Body of pancreas (tissue), 4 donors: ENCODE results near the gene GALR2. TPM values are rescaled to one million over a fixed set of nuclear protein-coding genes. Genes with fewer than 3 reads are reported as not detected.
A peak's percentile ranks its signal among the peaks of the same experiment; 100 is the strongest.

Source experiments
- ATAC-seq: fragments of 150-250 bp; one replicate; pipeline ENCODE4 v1.9.1; 2016
- DNase-seq, 4 donors: peaks; one replicate each; pipeline ENCODE4 v3.0.0-alpha.2; 2019
- H3K27ac ChIP-seq, 4 donors: fragments of 200-600 bp; sonication (generic); 1 replicate in 3 of 4; 2 replicates in 1 of 4; pipeline versions ENCODE4 v1.5.1 to v1.6.1; 2016 to 2019; ENCODE audit warnings: mild to moderate bottlenecking in 1 of 4, mixed read lengths in 1 of 4, moderate library complexity in 1 of 4
- H3K27me3 ChIP-seq, 2 donors: fragments of 200-600 bp; sonication (generic); one replicate each; pipeline ENCODE4 v1.6.0; 2016; ENCODE audit warnings: mild to moderate bottlenecking in 1 of 2
- H3K36me3 ChIP-seq, 2 donors: fragments of 200-600 bp; sonication (generic); replicated peaks in 1 of 2; 2 replicates each; pipeline ENCODE4 v1.5.1; 2016; ENCODE audit warnings: low read depth in 2 of 2; ENCODE audit not compliant: insufficient read depth in 1 of 2
- H3K4me1 ChIP-seq: fragments of 200-600 bp; sonication (generic); one replicate; pipeline ENCODE4 v1.6.0; 2016
- H3K4me3 ChIP-seq, 2 donors: fragments of 200-600 bp; sonication (generic); 1 replicate in 1 of 2; 2 replicates in 1 of 2; pipeline ENCODE4 v1.5.1; 2016 to 2019
- H3K9me3 ChIP-seq, 3 donors: fragments of 200-600 bp; sonication (generic); 1 replicate in 2 of 3; 2 replicates in 1 of 3; pipeline ENCODE4 v1.5.1; 2016
- POLR2A ChIP-seq, 3 donors: fragments of 450-650 bp; IDR thresholded peaks; one replicate each; pipeline ENCODE4 v1.6.1; 2016; ENCODE audit warnings: antibody characterized with exemption in 3 of 3, mild to moderate bottlenecking in 2 of 3
- WGBS, 2 donors: methylation state at CpG; one replicate each; pipeline ENCODE4 v1.1.5; 2017; 5-methylcytosine and 5-hydroxymethylcytosine counted together
- intact Hi-C: fragments of 100-400 bp; cut with DNase I; formaldehyde crosslinking; loops from one replicate; pipeline ENCODE4 v1.15.1; 2023
- total RNA-seq, 2 donors: library from RNA; depleted of rRNA; stranded (reverse); fragments of >200 nt; gene quantifications; one replicate each; pipeline ENCODE4 v1.1.0, GENCODE V29; 2016
- TF ChIP-seq, protein P1 (sequence below), 7 experiments: fragments of 450-650 bp in 4 of 7; fragments of 200-600 bp in 3 of 7; sonication (generic) in 3 of 7; IDR thresholded peaks; one replicate each; pipeline ENCODE4 v1.5.1; 2016 to 2019; ENCODE audit warnings: antibody characterized with exemption in 7 of 7

Gene GALR2
- total RNA-seq, 2 donors from 2014 or later, result 0.52 TPM; not detected in 1

DNA sequence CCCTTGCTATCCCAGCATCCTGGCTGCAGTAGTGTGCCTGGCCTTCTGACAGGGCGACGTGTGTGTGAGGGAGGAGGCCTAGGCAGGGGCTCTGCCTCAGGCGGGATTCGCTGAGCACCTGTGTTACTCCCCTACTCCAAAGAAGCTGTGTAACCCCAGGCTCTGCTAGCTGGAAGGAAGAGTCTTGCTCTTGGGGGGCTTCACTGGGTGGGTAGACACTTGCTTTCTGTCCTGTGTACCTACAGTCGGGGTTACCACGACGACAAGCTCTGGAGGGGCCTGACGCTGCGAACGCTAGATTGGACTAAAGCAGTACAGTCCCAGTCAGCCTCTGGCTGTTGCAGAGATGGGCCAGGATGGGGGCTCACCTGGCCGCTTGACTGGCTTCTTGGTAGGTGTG, 19.5 kb downstream of the GALR2 start:
- H3K36me3 ChIP-seq, result peaks cover 2 to 33% of the 10 kb centered on the region in 2 donors
- intact Hi-C loops, result no loop called here
- WGBS, 2 donors, result 94% methylated on average over 3 to 10 of the region's 11 CpGs
- no peak for ATAC-seq
- H3K27ac ChIP-seq, result no peak overlapping the region
- TF ChIP-seq, protein P1, sequence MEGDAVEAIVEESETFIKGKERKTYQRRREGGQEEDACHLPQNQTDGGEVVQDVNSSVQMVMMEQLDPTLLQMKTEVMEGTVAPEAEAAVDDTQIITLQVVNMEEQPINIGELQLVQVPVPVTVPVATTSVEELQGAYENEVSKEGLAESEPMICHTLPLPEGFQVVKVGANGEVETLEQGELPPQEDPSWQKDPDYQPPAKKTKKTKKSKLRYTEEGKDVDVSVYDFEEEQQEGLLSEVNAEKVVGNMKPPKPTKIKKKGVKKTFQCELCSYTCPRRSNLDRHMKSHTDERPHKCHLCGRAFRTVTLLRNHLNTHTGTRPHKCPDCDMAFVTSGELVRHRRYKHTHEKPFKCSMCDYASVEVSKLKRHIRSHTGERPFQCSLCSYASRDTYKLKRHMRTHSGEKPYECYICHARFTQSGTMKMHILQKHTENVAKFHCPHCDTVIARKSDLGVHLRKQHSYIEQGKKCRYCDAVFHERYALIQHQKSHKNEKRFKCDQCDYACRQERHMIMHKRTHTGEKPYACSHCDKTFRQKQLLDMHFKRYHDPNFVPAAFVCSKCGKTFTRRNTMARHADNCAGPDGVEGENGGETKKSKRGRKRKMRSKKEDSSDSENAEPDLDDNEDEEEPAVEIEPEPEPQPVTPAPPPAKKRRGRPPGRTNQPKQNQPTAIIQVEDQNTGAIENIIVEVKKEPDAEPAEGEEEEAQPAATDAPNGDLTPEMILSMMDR (IDR thresholded peaks at IDR 0.05), result no peak
- no peak for TF ChIP-seq POLR2A (IDR thresholded peaks at IDR 0.05)
- H3K4me1 ChIP-seq, result no peaks in the 10 kb centered on the region
- no peaks in the 10 kb centered on the region for H3K9me3 ChIP-seq
- DNase-seq, result no peak
- no peak overlapping the region for H3K4me3 ChIP-seq
- H3K27me3 ChIP-seq, result no peaks in the 10 kb centered on the region

DNA sequence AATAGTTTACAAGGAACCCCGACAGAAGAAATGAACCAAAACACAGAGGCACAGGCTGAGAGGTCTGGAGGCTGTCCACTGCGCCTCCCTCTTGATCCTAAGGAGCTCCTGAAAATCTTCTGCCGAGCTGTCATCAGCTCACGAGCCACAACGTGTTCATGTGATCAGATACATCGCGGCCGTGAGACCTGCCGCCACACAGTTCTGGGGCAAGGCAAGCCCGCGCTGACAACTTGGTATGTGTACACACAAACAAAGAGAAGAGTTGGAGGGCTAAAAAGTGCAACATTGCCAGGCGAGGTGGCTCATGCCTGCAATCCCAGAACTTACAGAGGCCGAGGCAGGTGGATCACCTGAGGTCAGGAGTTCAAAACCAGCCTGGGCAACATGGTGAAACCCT, 21.4 kb downstream of the GALR2 start:
- no peak overlapping the region for H3K4me3 ChIP-seq
- peaks cover 0 to 28% of the 10 kb centered on the region in 2 donors for H3K36me3 ChIP-seq
- DNase-seq (no peak), ATAC-seq (no peak)
- intact Hi-C loops, result no loop called here
- TF ChIP-seq, protein P1 (IDR thresholded peaks at IDR 0.05), result no peak
- TF ChIP-seq POLR2A (IDR thresholded peaks at IDR 0.05), result no peak
- no peaks in the 10 kb centered on the region for H3K27me3 ChIP-seq
- WGBS, 2 donors, result 87 to 89% methylated on average over 13 of the region's 13 CpGs
- H3K9me3 ChIP-seq, result no peaks in the 10 kb centered on the region
- no peaks in the 10 kb centered on the region for H3K4me1 ChIP-seq
- no peak overlapping the region for H3K27ac ChIP-seq

DNA sequence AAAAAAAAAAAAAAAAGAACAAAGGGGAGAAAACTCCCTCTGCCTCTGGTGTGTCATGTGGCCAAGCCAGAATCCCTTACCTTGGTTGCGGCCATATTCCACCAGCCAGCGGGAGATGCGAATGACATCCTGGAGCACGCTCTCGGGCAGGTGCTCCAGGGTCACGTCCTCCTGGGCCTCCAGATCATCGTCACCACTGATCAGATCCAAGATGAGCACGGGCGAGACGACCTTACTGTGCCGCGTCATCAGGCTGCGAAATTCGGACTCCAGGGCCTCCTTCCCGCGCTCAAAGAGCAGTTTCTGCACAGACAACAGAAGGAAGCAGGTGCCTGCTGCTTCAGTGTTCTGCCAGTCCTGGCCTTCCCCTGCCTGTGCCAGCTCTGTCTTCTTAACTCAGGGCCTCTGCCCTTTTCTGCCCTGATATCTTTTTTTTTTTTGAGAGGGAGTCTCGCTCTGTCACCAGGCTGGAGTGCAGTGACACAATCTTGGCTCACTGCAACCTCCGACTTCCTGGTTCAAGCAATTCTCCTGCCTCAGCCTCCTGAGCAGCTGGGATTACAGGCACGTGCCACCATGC, 23.2 kb downstream of the GALR2 start:
- ATAC-seq (no peak), DNase-seq (no peak)
- H3K4me1 ChIP-seq, result peaks cover 7% of the 10 kb centered on the region
- intact Hi-C loops, result no loop called here
- no peaks in the 10 kb centered on the region for H3K9me3 ChIP-seq
- H3K27me3 ChIP-seq, result no peaks in the 10 kb centered on the region
- H3K27ac ChIP-seq, result no peak overlapping the region
- WGBS, 2 donors, result 94 to 97% methylated on average over 9 to 19 of the region's 19 CpGs
- no peak overlapping the region for H3K4me3 ChIP-seq
- no peak for TF ChIP-seq POLR2A (IDR thresholded peaks at IDR 0.05)
- TF ChIP-seq, protein P1 (IDR thresholded peaks at IDR 0.05), result no peak
- peaks cover 0 to 33% of the 10 kb centered on the region in 2 donors for H3K36me3 ChIP-seq

DNA sequence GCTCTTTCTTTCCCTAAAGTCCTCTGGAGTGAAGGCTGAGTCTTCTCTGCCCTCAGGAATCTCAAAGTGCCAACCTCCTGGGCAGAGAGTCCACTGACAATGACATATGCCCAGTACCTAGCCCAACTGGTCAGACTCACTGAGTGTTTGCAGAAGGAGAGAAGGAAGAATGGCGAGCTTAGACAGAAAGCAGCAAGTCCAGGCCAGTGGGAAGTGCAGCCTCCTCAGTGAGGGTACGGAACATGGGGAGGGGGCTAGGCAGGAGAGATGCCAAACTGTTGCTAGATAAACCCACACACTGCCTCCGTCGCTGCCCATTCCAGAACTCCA, 28.3 kb downstream of the GALR2 start:
- ATAC-seq, result peak; percentile 7
- Histone ChIP-seq H3K4me1 (peaks cover 24% of the 10 kb centered on the region), H3K27ac (peak overlapping the region in 3 of 4 donors; percentile 41 to 76 (median 71)), H3K36me3 (peaks cover 0 to 11% of the 10 kb centered on the region in 2 donors), H3K4me3 (peak overlapping the region; percentile 50 to 77), H3K9me3 (no peaks in the 10 kb centered on the region), H3K27me3 (no peaks in the 10 kb centered on the region)
- intact Hi-C loops, result no loop called here
- no peak for TF ChIP-seq POLR2A (IDR thresholded peaks at IDR 0.05)
- TF ChIP-seq, protein P1 (IDR thresholded peaks at IDR 0.05), result no peak
- no peak for DNase-seq
- 0% methylated on average over 2 to 4 of the region's 4 CpGs for WGBS, 2 donors
